Amniotic stem cell (primary cell): ENCODE data around the gene HDAC10.
A peak's percentile ranks its signal among the peaks of the same experiment; 100 is the strongest.

ENCODE experiments used
- DNase-seq: peaks from one replicate; lab custom pipeline; 2025; lab: John Stamatoyannopoulos, UW

The HDAC10 gene

DNA sequence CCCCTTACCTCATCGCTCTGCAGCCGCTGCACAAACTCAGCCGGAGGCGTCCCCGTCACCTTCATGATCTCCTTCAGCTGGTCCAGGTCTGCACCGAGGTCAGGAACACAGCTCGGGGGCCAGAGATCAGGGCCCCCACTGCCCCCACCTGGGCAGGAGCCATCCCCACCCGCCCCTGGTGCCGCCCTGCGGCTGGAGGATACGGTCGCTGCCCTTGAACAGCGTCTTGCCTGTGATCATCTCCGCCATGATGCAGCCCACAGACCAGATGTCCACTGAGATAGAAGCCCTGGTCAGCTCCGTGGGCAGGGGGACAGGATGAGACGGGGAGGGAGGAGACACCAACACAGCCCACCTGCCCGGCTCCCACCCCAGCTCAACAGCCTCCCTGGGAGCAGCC is 4.5 kb upstream of the HDAC10 start:
- no peak for DNase-seq

DNA sequence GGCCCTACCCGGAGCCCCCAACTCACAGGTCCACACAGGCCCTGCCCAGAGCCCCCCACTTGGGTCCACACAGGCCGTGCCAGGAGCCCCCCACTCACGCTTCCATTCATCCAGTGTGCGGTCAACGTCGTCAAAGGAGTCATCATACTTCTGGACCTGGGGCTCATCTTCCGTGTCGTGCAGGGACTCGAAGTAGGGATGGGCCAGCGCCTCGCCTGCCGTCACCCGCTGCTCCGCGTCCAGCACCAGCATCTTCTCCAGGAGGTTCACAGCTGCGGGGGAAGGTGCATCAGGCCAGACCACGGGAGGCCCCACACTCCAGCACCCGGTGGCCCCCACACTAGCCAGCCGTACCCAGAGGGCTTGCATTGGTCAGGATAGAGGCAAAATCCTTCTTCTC is 4.0 kb upstream of the HDAC10 start:
- DNase-seq, result no peak

DNA sequence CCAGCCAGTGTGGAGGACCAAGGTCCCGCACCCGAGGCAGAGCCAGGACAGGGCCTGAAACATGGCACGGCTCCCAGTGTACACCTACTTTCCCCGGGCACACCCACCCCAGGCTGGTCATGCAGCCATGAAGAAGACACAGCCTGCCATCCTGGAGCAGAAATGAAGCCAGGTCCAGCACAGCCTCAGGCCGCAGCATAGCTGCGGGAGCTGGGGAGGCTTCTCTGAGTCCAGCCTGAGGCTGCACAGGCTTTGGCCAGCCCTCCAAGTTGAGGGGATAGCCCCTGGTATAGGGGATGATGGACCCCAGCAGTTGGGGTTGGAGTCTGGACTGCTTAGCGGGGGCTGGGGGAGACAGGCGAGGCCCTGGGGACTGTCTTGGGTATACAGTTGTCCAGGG is 2.9 kb upstream of the HDAC10 start:
- no peak for DNase-seq

DNA sequence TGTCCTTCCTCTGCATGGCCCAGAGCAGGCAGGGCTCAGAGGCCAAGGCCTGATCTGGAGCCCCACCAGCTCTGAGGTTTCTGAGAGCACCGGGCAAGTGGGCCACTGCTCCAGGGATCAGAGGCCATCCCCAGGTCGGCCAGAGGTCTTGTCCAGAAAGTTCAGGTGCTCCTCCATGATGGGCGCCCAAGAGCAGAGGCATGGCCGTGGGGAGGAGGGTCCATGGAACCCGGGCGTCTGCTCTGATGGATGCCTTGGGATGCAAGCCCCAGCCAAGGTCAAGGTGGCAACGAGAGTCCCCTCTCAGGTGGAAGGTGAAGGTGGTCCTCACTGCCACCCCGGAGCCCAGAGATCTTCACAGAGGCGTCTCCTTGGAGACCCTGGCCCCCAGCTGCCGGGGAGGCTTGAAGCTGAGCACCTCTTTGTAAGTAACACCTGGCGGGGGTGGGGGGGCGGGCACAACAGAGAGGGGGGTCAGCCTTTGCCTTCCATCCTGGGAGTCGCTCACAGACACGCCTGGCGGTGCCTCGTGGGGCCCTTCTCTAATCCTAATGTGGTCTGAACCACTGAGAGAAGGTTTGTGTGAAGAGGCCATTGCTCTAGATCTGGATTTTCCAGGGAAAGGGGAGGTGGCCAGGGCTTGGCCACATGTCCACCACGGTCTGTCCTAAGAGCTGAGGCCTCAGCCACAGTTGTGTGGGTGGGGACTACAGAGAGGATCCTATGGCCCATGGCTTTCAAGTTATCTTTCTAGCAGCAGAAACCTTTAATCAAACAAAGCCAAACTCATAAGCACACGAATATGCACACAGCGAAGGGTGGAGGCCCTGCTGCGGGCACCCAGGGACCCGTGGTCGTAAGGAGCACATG is 2.2 kb upstream of the HDAC10 start:
- DNase-seq, result no peak

DNA sequence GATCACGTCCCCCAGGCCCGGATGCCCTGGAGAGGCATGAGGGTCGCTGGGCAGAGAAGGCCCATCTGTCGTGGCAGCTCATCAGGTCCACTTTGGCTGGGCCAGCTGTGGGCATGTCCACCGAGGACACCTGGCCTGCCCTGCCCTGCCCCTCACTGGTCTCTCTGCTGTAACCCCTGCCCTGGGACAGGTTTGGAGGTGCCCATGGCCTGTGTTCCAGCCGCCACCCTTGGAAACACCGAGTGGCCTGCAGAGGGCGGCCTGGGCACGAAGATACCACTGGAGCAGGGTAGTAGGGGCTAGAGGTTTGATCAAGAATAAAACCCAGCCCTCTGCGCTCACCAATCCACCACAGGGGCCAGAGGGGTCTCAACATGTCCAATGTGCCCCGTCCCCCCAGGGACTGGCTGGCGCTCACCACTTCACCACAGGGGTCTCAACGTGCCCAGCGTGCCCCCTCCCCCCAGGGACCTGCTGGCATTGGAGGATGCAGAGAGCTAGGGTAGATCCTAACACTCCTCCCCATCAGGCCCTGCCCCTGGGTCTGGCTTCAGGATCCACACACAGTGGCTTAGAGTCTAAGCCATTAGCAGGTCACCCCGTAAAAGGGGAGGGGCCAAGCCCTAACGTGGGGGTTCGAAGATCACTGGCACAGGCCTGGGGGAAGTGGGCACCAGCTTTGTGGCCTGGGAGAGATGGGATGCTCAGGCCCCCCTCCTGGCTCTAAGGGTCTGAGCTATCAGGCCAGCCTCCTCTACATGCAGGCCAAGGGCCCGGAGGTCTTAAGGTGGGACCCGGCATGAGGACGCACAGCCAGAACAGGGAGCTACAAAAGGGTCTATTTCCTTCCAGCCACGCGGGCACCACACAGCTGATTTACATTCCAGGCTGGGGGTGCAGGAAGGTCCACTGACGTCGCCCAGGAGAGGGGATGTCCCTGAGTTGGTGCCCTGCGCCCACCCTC is 1.3 kb upstream of the HDAC10 start:
- peak; percentile 23 for DNase-seq

DNA sequence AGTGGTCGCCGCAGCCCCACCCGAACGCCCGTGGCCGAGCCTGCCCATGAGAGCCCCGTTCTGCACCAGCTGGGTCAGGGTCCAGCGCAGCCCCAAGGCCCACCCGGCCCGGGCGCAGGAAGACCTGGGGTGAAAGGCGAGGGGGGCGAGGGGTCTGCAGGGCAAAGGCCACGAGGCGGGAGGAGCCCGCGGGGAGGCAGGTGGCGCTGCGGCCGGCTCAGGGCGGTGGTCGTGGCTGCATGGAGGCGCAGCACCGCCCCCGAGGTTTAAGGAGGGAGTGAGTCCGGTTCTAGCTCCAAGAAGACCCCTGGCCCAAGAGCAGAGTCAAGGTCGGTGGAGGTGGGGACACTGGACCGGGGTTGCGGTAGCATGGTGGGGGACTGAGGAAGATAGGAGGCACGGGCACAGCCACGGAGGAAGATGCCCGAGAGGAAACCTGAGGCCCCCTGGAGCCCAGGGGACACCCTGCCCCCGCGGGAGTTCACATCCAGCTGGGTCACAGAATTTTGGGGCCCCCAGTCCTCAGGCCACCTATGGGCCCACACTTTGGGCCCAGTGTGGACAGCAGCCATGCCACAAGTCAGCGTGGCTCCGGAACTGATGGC is 514 bp upstream of the HDAC10 start:
- no peak for DNase-seq

DNA sequence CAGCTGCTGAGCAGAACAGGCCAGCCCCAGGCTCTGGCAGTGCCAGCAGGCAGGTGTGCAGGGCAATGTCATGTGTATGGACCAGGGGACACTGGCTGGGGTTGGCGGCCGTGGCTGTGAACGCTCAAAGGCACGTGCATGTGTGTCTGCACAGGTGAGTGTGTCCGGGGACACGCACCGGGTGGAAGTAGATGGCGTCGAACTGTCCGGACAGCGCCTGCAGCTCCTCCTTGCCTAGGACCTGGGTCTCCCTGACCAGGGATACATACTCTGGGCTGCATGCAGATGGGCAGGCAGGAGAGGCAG is 863 bp downstream of the HDAC10 start:
- DNase-seq, result no peak

DNA sequence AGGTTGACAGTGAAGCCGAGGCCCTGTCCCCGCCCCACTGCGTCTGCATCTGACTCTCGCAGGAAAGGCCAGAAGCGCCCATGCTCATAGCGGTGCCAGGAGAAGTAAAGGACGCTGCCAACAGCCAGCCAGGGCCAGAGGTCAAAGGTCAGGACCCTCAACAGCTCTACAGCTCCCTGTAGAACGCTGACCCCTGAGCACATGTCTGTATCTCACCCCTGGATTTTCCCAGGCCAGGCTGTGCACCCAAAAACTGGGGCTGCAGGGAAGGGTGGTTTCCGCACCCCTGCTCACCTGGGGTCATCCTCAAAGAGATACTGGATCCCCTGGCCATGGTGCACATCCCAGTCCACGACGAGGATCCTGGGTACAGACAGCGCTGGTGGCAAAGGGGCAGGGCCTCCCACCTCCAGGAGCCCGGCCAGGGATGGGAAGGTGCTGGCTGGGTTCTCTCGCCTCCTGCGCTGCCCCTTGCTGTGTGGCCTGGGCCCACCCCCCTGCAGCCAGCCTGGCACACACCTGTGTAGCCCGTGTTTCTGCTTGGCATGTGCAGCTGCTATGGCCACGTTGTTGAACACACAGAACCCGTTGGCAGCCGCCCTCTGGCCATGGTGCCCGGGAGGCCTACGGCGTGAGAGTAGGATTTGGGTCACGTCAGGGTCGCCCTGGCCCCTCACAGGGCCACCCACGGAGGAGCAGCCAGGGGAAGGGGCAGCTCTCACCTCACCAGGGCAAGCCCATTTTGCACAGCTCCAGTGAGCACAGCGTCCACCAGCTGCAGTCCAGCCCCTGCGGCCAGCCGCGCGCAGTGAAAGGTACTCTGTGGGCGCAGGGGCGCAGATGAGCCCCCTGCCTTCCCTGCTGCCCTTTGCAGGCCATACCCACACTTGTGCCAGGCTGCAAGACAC is 1.5 kb downstream of the HDAC10 start:
- DNase-seq, result no peak

DNA sequence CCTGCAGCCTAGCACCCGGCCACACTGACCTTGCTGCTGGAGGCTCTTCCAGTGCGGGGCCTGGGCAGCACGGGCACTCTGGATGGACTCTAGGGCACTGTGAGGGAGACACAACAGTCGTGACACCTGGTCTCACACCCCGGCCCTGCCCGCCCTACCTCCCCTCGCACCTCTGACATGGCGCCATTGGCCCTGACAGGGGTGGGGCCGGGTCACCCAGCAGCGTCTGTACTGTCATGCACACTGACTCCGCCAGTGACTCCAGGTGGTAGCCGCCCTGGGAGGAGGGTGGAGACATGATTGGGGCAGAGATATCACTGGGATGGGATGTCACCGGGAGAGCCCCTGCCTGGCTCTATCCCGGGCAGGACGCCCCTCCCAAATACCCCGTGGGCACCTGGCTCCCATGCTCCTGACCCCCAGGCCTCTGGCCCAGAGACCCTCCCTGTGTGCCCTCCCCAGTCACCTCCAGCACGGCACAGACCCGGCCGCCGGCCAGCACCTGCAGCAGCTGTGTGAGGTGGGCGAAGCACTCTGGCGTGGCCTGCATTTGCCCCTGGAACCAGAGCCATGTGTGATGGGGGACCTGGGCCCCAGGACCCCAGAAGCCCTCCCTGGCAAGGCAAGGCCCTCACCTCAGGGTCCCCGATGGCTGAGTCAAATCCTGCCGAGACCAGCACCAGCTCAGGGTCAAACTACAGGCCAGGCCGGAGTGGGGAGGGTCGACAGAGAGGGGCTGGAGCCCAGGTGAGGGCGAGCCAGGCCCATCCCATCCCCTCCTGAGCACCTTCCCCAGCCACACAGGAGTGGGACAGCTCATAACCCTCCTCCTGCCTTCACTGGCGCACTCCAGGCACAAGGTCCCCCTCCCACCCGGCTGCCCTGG is 2.6 kb downstream of the HDAC10 start:
- no peak for DNase-seq

DNA sequence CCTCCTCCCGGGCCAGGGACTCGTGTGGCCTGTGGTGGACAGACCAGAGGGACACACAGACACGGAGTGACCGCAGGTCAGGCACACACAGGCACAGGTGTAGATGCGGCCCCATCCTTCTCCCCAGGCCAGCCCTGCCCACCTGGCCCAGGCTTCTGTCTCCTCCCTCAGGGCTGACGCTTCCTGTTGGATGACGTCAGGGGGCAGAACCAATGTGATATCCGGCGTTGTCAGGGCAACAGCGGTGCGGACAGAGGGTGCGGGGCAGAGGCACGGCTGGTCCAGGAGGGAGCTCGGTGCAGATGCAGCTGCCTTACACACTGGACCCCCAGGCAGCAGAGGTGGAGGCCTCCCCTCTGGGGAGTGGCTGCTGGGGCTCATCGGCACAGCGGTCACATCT is 3.3 kb downstream of the HDAC10 start:
- DNase-seq, result no peak

DNA sequence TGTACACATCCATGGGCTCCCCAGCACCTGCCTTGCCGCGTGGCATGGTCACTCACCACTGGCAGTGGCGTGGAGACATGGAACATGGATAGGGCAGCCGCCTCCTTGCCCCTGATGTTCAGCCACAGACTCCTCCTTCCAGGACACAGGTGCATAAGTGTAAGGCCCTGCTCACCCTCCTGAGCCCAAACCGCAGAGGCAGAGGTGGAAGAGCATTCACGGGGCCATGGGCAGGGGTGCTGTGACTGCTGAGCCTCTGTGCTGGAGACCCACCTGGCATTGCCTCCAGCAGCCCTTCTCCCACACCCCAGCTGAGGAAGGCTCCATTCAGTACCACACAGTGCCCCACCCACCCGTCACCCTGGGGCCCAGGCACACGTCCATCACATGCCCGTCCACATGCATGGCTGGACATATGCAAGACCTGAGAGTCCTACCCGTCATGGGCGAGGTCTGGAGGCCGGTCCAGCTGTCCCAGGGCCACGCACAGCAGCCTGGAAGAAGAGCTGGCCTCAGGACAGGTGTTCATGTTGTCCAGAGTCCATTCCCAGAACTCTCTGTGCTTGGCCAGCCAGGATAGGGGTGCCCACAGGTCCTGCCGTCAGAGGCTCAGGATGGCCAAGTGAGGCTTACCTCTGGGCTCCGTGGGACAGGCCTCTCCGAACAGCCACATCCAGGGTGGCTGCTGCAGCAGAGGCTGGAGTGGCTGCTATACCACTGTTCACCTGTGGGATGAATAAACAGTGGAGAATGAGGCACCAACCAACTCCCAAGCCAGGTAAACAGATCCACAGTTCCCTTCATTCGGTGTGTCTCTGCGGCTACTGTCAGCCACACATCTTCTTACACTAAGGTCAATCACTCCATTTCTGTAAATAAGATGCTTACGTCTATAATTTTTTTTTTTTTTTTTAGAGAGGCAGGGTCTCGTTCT is 4.6 kb downstream of the HDAC10 start:
- DNase-seq, result no peak

DNA sequence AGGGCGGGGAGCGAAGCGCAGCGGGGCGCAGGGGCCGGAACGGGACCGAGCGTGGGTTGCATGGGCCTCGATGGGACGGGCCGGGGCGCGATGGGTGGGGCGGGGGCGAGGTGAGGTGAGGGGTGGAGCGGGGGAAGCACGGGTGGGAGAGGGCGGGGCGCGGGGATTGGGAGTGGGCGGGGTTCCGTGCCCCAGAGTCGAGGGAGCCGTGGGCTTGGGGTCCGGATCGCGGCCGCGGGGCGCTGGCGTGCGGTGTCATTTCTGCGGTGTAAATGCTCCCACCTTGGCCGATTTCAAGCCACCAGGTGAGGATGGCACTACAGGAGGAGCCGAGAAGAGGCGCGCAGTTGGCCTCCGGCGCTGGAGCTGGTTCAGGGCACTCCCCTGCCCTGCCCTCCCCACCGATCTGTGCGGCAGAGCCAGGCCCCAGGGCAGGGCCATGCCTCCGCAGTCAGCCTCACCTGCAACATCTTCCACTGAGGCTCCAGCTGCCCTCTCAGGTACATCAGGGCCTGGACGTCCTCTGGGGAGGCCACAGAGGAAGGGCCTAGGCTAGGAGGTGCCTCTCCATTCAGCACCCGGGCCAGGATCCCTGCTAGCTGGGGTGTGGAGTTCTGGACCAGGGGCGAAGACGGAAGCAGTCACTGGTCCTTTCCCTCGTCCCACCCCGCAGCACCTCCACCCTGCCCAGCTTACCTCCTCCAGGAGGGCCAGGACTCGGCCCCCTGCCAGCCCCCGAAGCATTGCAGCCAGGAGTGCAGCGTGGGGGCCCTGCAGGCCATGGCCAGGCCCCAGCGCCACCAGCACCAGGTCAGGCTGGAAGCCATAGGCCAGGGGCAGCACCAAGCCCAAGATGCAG is 5.6 kb downstream of the HDAC10 start:
- no peak for DNase-seq

DNA sequence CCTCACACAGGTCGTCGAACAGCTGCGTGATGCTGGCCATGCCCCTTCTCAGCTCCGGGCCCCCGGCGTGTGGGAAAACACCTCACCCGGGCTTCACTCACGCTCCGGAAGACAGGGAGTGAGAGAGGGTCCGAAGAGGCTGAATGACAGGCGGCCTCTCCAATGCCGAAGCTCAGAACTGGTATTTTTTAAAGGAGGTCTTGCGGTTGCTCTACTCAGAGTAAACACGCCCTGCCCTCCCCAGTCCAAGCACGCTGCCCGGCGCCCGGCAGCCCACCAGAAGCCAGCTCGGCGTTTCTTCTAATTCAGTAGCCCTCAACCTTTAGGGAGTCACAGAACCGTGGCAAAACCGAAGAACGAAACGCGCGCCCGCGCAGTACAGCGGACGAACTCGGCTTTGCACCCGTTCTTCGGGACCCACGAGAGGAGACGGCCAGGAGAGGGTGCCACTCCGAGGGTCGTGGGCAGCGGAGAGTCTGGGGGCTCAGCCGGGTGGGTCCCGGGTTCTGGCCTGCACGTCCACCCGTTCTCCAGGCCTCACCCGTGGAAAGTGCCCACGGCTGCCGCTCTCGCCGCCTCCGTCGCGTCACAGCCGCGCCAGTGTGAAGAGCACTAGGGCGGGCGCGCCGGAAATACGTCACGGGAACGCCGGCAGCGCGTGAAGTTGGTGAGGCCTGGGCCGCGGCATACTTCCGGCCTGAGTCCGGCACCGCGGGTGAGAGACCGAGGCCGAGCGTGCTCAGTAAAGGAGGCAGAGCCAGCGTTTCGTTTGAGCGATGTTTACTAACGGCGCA is 6.4 kb downstream of the HDAC10 start, which contains the start of gene TUBGCP6:
TSS of gene TUBGCP6 (minus strand) at position 604 of the 794 bp plus-strand sequence. CDS start at position 40, 564 bp downstream.
- peak; percentile 81 for DNase-seq

DNA sequence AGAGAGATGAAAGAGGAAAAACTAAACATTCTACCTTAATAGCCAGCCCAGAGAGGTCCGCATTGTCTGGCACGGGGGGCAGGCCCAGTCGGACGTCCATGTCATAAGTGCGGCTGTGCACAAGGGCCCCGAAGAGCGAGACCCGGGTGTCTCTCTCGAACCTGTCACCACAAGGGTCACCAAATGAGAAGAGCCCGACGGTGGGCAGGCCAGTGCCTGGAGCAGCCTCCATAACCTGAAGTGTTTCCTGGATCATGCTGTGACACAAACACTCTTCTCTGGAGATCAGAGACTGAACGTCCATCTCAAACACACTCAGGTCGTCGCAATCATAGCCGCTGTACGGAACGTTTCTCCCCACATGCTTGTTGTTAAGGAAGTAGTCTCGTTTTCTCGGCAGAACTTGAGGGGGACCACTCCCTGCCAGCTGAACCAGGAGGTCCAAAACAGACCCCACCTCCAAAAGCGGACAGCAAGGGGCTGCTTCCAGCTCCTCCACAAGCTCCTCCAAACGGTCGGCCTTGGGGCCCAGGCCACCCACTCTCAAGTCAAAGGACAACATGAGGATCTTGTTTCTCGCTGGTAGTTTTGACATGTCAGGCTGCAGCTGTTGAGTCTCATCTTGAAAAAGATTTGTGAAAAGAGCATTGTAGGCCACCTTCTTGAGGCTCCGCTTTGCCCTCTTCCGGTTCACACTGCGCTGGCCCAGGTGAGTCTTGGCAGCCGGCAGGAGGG is 7.2 kb downstream of the HDAC10 start:
- no peak for DNase-seq

DNA sequence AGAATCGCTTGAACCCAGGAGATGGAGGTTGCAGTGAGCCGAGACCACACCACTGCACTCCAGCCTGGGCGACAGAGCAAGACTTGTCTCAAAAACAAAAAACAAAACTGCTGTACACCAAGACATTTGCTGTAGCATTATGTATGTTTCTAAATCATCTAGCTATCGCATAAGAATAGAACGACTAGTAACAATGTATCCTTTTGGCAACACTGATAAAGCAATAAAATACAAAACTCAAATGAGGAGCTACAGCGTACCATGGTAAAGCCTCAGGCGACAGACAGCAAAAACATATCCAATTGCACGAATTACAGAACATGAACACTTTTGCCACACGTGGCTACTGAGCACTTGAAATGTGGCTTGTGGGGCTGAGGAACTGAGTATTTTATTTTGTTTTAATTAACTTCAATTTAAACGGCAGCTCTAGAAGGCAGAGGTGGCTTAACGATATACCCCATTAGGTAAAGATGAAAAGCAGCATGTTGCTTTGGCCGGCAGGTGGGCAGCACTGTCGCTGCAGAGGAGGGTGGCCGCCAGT is 8.6 kb downstream of the HDAC10 start:
- no peak for DNase-seq

DNA sequence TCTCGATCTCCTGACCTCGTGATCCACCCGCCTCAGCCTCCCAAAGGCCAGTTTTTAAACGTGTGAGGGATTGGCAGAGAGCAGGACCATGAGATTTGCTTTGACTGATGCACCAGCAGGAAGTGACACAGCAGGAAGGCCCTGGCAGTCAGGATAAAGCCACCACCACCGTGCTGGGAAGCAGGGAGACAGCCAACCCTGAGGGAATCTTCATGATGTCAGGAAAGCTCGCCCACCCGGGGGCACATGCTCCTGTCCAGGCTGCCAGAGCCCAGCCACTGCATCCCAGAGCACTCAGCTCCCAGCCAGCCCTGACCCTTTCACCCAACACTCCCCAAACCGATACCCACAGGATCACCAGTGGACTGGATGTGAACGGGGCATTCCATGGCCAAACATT is 12.3 kb downstream of the HDAC10 start:
- DNase-seq, result no peak
